Hematopoietic multipotent progenitor cell treated with erythropoietin and hydrocortisone succinate and interleukin-3 and kit ligand, for 17 days (in vitro differentiated cells): Measurements from ENCODE around the gene PIK3R6.

Source experiments
- DNase-seq: peaks from one replicate; pipeline ENCODE4 v3.0.0-alpha.2; 2015; ENCODE audit warnings: low spot score

The PIK3R6 gene

DNA sequence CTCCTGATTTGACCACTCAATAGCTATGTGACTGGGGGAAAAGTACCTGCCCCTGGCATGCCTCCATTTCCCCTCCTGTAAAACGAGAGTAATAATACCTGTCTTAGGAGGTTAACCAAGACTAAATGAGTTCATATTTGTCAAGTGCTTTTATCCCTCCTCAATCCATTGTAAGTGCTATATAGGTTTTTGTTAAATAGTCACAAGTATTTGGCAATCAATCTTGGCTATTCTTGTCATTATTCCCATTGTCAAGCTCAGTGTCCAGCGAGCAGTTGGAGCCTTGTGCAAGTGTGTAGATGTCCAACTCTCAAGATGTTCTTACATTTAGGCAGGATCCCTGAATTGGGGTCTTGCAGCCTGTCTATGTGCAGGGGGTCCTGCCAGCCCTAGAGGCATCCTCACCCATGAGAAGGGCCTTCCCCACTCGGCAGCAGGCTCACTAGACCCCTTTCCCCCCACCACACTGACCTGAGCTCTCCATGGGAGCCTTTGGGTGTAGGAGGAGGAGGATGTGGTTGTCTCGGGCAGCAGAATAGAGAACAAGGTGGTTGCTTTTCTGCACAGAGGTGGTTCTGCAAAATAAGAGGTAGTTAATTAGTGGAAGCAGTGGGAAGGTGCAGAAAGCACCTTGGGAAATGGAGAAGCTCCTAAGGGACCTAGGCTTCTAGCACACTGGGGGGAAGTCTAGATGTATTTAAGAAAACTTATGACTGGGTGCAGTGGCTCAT lies 18.0 kb downstream of the PIK3R6 start:
- DNase-seq = no peak

DNA sequence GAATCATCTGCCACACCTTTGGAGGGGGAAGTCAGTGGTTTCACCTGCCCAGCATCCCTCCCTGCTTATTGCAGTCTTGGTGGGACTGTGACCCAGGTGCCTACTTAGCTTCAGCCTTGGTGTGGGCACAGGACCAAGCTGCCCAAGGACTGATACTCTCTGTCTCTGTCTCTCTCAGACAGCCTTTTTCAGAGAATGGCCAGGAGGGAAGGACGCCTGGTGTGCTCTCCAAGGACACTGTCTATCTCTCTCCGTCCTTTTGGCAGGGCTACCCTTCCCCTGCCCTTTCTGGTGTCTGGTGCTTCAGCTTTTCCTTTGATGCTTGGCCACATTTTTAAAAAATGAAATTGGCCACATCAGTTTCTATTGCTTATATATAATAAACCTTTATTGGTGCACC lies 19.6 kb downstream of the PIK3R6 start:
- DNase-seq = no peak

DNA sequence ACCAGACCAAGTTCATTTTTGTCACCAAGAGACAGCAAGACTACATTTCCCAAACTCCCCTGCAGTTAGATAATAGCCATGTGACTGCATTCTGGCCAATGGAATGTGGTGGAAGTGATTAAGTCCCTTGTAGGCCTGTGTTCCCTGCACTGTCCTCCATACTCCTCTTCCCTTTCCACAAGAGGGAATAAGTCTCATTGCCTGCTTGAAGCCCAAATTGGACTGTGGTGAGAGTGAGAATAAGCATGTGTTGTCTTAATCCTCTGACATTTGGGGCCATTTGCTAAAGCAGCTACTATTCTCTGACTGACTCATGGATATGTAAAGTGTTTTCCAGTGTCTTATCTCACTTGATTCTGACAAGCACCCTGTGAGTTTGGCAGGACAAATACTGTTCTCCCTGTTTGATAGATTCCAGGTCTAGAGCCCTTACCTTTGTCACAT lies 20.7 kb downstream of the PIK3R6 start:
- DNase-seq = no peak

DNA sequence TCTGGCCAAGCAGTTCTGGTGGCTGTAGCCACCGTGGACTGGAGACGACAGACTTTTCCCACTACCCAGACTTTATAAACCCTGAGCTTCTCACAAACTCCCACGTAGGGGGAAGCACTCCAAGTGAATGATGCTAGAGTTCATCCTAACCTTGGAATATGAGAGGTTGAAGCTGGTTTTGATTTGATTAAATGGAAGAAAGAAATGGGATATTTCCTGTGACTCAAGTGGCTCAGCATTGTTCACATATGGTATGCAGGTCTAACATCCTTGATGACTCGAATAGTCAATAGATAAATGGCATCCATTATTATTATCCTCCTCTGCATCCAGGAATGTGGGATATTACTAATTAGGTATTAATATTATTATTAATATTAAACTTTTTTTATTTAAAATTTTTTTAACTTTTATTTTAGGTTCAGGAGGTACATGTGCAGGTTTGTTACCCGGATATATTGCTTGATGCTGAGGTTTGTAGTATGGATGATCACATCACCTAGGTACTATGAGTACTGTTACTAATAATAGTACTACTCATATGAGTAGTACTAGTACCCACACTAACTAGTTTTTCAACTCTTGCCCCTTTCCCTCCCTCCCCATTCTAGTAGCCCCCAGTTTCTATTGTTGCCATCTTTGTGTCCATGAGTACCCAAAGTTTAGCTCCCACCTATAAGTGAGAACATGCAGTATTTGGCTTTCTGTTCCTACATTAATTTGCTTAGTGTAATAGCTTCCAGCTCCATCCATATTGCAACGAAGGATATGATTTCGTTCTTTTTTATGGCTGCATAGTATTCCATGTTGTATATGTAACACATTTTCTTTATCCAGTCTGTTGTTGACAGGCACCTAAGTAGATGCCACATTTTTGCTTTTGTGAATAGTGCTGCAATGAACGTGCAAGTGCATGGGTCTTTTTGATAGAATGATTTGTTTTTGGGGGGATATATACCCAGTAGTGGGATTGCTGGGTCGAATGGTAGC lies 22.9 kb downstream of the PIK3R6 start:
- no peak for DNase-seq

DNA sequence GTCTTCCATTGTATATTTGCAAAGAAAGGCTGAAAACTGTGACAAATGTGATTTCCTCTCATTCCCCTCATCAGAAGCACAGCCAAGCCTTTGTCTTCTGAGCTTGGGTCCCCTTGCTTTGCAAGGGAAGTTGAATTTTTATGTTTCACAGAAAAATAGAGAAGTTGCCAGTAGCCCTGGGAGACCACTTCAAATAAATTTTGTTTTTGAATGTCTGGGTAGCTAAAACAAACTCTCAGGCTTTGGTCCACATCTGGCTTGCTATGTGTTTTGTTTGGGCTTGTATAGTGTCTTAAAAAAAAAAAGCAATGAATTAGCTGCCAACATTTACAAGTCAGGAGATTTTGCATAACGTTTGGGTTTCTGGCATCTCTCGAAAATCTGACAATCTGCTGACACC lies 24.1 kb downstream of the PIK3R6 start:
- DNase-seq = no peak

DNA sequence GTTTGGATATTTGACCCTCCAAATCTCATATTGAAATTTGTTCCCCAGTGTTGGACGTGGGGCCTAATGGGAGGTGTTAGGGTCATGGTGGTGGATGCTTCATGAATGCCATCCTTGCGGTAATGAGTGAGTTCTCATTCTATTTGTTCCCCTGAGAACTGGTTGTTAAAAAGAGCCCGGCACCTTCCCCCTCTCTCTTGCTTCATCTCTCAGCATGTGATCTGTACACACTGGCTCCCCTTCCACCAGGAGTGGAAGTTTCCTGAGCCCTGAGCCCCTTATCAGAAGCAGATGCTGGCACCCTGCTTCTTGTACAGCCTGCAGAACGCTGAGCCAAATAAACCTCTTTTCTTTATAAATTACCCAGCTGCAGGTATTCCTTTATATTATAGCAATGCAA lies 25.6 kb downstream of the PIK3R6 start:
- no peak for DNase-seq

DNA sequence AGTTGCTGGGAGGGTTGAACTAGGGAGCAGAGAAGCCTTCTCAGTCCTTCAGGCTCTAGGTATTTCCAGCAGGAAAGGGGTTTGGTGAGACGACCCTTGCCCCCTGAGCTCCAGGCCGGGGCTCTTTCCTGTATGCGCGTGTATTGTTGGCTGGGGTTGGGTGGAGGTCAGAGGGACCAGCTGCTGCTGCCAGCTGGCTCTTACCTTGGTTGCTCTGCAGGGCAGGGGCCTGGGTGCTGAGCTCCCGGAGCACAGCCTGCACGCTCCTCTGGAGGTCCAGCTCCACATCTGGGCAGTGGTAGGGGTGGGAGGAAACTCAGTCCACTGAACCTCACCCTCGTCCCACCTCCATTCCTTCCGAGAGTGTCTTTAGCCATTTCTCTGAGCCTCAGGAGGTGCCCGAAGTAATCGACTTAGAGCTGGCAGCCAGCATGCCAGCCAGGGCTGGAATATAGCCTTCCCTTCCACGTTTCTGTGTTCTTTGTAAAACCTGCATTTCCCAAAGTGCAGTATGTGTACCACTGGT lies 28.0 kb downstream of the PIK3R6 start:
- DNase-seq = no peak

DNA sequence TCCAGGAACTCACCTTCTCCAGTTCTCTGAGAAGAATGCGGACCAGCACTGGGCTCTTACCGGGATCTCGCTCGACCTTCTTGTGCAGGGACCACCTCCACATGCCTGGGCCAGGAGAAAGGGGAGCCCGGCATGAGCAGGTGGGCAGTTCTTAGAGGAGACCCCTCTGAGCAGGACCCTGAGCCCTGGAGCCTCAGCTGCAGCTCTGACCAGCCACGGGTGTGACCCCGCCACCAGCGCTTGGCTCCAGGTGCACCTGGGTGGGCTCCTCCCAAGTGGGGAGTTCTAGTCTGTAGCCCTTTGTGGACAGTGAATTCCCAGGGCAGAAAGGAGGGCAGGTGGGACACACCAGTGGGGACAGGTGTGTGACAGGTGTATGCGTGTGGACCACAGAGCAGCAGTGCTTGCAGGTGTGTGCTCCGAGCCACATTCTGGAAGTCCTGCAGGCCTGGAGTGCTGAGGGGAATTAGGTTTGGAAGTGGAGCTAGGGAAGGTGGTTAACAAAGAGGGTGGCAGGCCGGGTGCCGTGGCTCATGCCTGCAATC lies 28.9 kb downstream of the PIK3R6 start:
- no peak for DNase-seq

DNA sequence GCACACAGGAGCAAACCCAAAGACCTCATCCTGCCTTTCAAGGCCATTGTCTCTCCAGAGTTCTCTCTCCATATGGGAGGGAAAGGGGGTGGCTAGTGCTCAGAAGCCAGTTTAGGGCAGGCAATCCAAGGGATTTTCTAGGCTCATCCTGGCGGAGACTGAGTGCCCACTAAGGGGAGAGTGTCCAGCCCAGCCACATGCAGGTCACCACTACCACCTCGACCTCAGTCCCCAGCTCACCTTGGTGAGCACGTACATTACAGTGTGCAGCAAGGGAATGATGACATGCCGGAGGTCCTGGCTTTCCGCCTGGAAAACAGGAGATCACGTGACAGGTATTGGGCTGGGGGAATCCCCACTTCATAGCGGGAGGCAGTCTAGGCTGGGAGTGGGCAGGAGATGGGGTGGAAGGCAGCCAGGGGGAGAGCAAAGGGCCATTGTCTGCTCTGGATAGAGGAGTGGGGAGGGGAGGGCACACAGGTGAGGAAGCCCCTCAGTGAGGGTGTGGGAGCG lies 29.9 kb downstream of the PIK3R6 start:
- DNase-seq = no peak

DNA sequence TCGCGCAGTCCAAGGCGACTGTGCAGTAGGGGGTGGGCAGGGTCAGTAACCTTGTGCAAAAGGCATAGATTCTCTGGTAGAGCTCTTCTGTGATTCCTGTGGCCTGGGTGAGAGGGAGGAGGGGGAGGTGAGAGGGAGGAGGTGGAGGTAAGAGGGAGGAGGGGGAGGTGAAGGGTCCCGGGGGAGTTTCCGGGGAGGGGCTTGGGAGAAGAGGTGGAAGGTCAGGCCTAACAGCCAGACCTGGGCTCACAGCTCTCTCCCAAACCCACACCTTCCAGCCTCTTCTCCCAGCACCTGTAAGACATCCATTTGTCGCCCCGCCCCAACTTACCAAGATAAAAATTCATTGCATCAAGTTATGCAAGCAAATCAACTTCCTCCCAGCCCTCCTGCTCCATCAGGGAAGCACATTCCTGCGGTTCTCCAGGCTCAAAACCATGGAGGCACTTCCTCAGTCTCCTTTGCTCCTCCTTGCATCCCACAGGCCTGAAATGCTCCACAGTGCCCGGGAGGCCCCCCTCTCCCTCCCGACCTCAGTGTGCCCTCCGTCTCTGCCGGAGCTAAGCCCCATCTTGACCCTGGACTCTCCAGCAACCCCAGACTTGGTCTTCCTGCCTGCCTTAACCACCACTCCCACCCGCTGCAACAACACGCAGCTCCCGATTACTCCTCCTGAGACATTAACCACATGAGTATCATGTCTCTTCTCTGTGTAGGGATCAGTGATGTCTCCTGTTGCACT lies 30.5 kb downstream of the PIK3R6 start:
- no peak for DNase-seq

DNA sequence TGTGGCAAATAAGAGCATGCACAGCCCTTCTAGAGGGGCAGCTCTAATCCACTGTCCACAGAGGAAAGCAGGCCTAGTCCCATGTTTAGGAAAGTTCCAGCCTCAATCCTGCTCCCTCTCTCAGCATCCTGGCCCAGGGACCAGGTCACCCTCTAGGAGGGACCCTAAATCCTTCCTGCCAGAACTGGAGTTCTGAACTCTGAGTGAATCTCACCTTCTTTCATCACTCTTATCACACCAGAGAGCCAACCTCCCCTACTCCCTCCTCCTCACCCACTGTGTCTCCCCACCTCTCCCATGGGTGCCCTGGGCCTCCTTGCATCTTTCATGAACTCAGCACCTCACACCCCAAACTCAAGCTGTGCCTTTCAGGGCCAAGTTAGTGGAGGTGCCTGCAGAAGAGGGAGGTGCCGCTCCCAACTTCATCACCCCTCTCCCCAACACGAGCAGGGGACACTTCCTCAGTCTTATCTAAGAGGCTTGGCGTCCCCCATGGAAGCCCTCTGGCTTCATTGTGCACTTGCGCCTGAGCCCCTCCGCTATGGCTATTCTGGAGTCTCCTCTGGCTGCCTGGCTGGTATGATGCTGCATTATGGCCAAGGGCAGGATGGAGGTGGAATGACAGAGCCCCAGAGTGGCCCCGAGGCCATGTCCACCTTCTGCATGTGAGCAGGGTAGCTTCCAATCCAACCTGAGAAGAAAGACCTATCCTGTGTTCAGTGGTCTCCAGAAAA lies 31.7 kb downstream of the PIK3R6 start:
- no peak for DNase-seq

DNA sequence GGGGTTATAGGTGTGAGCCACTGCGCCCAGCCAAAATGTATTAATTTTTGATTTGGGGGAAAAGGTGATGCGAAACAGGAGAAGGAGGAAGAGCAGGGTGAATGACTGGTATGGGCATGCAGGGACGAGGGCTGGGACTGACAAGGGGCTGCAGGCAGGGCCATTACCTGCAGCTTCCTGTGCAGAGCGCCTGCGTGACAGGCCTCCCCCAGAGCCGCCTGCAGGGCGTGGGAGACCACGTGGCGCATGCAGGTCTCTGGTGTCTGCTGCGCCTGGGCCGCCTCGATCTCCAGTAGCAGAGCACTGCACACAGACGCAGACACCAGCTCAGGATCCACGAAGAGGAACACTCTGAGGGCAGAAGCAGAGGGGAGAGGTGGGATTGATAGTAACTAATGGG lies 32.4 kb downstream of the PIK3R6 start:
- no peak for DNase-seq

DNA sequence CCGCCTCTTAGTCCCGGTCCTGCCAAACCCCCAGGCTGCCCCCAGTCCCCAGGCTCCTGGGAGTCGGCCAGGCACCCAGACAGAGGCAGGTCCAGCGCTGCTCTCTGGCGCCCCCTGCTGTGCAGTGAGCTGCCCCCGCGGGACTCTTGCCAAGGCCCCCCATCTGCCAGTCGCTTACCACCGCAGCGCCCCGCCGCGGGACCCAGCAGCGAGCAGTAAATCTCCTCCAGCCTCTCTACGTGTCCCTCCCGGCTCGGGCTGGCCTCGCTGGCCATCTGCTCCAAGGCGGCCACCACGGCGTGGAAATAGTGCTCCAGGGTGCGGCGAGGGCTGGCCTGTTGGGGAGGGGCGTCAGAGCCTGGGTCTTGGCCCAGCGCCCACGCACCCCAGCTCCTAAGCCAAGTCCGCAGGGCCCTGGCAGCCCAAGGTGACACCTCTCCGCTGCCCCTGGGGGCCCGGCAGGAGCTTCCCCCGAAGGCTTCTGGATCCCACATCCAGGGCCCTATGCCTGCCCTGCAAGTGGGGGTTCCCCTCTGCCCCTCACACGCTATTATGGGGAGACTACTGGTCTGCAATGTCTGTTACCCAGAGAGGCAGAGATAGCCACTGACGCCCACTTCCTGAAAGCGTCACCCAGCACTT lies 34.6 kb downstream of the PIK3R6 start:
- peak; percentile 10 for DNase-seq

DNA sequence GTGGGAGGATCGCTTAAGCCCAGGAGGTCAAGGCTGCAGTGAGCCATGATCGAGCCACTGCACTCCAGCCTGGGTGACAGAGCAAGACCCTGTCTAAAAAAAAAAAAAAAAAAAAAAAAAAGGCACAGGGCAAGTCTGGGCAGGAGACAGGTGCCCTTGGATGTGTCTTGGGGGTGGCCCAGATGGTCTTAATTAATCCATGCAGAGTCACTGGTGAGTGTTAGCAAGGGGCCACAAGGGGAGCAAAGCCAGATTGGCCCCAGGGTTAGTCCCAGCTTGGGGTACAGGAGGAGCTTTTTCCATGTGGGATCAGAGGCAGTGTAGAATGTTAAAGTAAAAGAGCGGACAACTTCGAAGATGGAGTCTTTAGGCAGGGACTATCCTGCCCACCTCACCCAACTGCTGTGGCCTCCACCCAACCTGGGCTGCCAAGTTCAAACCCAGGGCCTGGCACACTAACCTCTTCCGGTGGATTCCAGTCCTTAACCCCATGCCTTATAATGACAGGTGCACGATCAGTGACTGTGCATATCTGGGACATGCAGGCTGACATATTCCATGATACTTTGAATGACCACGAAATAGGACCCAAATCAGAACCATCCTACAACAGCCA lies 36.1 kb downstream of the PIK3R6 start:
- no peak for DNase-seq

DNA sequence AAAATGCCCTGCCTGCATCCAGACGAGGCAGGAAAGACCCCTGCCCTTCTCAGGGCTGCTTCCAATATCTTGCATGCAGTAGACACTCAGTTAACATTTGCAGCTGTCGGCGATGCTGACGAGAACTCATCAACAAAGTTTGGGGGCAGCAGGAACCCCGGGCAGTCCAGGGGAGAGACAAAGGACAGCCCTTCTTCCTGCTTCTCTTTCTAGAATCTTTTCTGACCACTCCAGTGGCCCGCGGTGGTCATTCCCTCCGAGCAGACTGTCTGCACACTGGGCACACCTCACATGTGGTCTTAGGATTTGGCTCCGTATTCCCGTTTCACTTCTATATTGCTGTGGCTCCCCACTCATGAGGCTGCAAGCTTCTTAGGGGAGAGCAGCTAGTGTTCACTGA lies 37.3 kb downstream of the PIK3R6 start:
- no peak for DNase-seq

DNA sequence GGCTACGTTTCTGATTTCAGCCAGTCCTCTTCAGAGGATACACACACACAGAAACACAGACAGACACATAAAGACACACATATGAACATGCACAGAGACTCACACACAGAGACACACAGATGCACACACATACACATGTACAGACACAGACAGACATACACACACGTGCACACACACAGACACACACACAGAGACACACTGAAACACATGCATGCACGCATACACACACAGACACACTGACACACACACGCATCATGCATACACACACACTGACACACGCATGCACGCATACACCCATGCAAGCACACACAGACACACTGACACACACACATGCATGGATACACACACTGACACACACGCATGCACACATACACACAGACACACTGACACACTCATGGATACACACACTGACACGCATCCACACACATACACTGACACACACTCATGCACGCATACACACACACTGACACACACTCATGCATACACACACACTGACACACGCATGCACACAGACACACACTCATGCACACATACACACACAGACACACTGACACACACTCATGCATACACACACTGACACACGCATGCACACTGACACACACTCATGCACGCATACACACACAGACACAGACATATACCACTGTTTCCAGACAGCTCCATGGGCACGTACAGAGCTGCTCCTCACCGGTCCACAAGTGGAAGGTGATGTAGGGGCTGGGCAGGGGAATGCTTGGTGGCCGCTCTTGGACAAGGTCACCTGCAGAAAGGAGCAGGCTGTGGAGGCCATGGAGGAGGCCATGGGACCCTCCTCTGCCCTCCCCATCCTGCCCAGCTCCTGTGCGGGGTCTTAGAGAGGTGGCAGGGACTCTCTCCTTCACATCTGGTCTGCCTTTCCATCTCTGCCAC lies 38.2 kb downstream of the PIK3R6 start:
- no peak for DNase-seq

DNA sequence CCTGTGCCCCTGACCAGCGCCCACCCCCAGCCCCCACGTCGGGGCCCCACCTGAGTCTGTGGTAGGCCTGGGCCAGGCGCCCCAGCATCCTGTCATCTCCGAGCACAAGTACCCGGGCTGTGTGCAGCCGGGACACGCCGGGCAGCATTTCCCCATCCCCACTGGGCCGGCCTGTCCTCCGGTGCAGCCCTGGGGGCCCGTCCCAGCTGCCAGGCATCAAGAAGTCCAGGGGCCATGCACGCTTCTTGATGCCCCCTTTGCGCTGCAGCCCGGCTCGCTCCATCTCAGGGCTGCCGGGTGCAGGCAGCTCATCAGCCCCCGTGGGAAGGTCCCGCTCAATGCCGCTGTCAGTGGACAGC lies 39.0 kb downstream of the PIK3R6 start:
- no peak for DNase-seq

DNA sequence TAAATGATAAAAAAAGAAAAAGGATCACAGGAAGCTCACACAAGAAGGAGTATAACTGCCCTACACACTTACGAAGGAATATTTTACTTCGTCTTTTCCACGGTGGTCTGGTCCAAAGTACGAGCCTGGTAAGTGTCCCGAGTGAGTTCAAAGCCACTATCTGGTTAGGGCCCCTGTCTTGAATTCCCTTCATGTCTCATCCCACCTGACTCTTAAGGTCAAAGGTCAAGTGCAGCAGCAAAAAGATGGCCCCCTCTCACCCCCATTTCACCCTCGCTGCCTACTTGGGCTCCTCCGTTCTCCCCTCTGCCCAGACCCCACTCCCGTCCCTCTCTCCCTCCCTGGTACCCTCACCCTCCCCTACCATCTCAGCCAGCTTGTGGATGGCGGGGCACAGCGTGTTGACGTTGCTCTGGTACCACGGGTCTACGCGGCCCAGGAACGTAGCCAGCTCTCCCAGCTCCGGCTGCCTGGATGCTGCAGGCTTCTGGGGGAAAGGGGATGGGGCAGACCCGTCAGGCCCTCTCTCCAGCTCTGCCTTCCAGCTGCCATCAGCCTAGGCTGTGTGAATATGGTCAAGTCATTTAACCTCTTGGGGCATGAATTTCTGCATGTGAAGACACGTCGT lies 40.6 kb downstream of the PIK3R6 start:
- no peak for DNase-seq

DNA sequence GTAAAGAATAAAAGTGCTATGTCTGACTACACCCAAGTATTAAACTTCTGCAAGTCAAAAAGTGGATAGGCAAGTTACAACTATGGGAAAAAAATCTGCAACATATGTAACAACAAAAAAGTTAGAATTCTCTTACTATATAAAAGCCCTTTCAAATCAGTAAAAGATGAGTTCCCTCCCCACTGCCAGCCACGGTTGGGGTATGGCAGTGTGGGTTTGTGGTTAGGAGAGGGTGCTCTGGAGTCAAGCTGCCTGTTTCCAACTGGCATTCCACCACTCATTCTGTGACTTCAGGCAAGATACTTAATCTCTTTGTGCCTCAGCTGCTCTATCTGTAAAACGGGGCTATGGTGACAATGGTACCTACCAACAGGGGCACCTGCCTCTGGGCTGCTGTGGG lies 41.7 kb downstream of the PIK3R6 start:
- no peak for DNase-seq
